Measurements from ENCODE around the gene SCN2B. TPM values are rescaled to one million over a fixed set of nuclear protein-coding genes. Genes with fewer than 3 reads are reported as not detected.

Gene SCN2B
- total and polyA plus RNA-seq, 7 donors = 0.23 to 1.7 (median 0.95) TPM

GRCh38 chr11:118135051-118135795 lies 41.2 kb downstream of the SCN2B start:
- intact Hi-C loops (cut with DNase I) = no loop called here
- Histone ChIP-seq H3K36me3 (no peaks in the 10 kb centered on the region), H3K27me3 (peaks cover 0 to 33% (median 2%) of the 10 kb centered on the region in 3 donors), H3K4me3 (no peak overlapping the region), H3K9me3 (no peaks in the 10 kb centered on the region), H3K27ac (no peak overlapping the region), H3K4me1 (no peaks in the 10 kb centered on the region)
- DNase-seq = peak; percentile 39
- TF ChIP-seq CTCF (IDR thresholded peaks at IDR 0.05) = no peak
- no peak for TF ChIP-seq POLR2A (IDR thresholded peaks at IDR 0.05)
- TF ChIP-seq POLR2AphosphoS5 (IDR thresholded peaks at IDR 0.05) = no peak
- no peak for TF ChIP-seq EP300 (IDR thresholded peaks at IDR 0.05)
- WGBS, 2 donors = 60 to 82% methylated on average over 7 of the region's 7 CpGs

GRCh38 chr11:118133816-118134215 lies 42.6 kb downstream of the SCN2B start:
- no peaks in the 10 kb centered on the region for H3K4me1 ChIP-seq
- H3K36me3 ChIP-seq = no peaks in the 10 kb centered on the region
- no peak for TF ChIP-seq POLR2AphosphoS5 (IDR thresholded peaks at IDR 0.05)
- TF ChIP-seq POLR2A (IDR thresholded peaks at IDR 0.05) = no peak
- no peak for TF ChIP-seq CTCF (IDR thresholded peaks at IDR 0.05)
- no peak for TF ChIP-seq EP300 (IDR thresholded peaks at IDR 0.05)
- DNase-seq = peak; percentile 53
- intact Hi-C loops (cut with DNase I) = no loop called here
- peaks cover 0 to 25% (median 2%) of the 10 kb centered on the region in 3 donors for H3K27me3 ChIP-seq
- no peak overlapping the region for H3K27ac ChIP-seq
- 92 to 93% methylated on average over 10 of the region's 10 CpGs for WGBS, 2 donors
- no peaks in the 10 kb centered on the region for H3K9me3 ChIP-seq
- H3K4me3 ChIP-seq = no peak overlapping the region

- intact Hi-C loops (cut with DNase I) = no loop called here
- TF ChIP-seq POLR2AphosphoS5 (IDR thresholded peaks at IDR 0.05) = no peak
- TF ChIP-seq POLR2A (IDR thresholded peaks at IDR 0.05) = no peak
- WGBS, 2 donors = 84 to 85% methylated on average over 15 of the region's 15 CpGs
- peak; percentile 45 for DNase-seq
- Histone ChIP-seq H3K4me3 (no peak overlapping the region), H3K27ac (no peak overlapping the region), H3K4me1 (no peaks in the 10 kb centered on the region), H3K9me3 (no peaks in the 10 kb centered on the region), H3K36me3 (no peaks in the 10 kb centered on the region), H3K27me3 (peaks cover 0 to 18% (median 2%) of the 10 kb centered on the region in 3 donors)
These were observed 43.9 kb downstream of the SCN2B start for GRCh38 chr11:118132385-118133151.

- WGBS, 2 donors = 72 to 73% methylated on average over 6 of the region's 6 CpGs
- H3K27ac ChIP-seq = no peak overlapping the region
- intact Hi-C loops (cut with DNase I) = no loop called here
- no peaks in the 10 kb centered on the region for H3K27me3 ChIP-seq
- H3K9me3 ChIP-seq = no peaks in the 10 kb centered on the region
- no peak for DNase-seq
- no peaks in the 10 kb centered on the region for H3K4me1 ChIP-seq
- no peak overlapping the region for H3K4me3 ChIP-seq
- no peak for TF ChIP-seq EP300 (IDR thresholded peaks at IDR 0.05)
- TF ChIP-seq CTCF (IDR thresholded peaks at IDR 0.05) = no peak
- no peak for TF ChIP-seq POLR2A (IDR thresholded peaks at IDR 0.05)
- TF ChIP-seq POLR2AphosphoS5 (IDR thresholded peaks at IDR 0.05) = no peak
- H3K36me3 ChIP-seq = no peaks in the 10 kb centered on the region
These were observed 46.8 kb downstream of the SCN2B start for GRCh38 chr11:118129471-118130172.
